ENCODE measurements around the gene MS4A4A. TPM values are rescaled to one million over a fixed set of nuclear protein-coding genes. Genes with fewer than 3 reads are reported as not detected.
"Not testable (repeated sequence)": the region's sequence is repeated elsewhere in the genome, so short reads cannot be mapped to it uniquely, and the experiment has no call there.

The MS4A4A gene
- polyA plus RNA-seq, 1 donor from 2014 or later, result not detected

DNA sequence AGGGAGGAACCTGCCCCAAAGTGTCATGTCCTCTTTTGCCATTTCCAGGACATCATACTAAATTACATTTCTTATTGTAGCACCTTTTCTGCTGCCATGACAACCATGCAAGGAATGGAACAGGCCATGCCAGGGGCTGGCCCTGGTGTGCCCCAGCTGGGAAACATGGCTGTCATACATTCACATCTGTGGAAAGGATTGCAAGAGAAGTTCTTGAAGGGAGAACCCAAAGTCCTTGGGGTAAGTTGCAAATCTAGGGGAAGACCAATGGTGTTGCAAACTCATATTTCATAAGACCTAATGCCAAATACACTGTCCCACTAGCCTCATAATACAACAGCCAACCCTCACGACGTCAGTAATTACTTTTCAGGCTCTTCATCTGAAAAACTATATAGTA, 11.7 kb downstream of the MS4A4A start:
- Histone ChIP-seq H4K20me1 (ENCODE audit: insufficient read depth) (no peaks in the 10 kb centered on the region), H3K4me2 (ENCODE audit: low read length) (no peak overlapping the region), H3K9ac (ENCODE audit: low read length) (no peak overlapping the region), H3K9me3 (ENCODE audit: low read length) (no peaks in the 10 kb centered on the region), H3F3A (ENCODE audit: insufficient read depth, low read length, poor library complexity, severe bottlenecking) (no peaks in the 10 kb centered on the region), H3K79me2 (replicated peaks; ENCODE audit: insufficient read depth, low read length) (no peaks in the 10 kb centered on the region), H2AFZ (ENCODE audit: low read depth, low read length) (no peak overlapping the region), H3K36me3 (ENCODE audit: insufficient read depth, low read length) (no peaks in the 10 kb centered on the region), H3K27me3 (ENCODE audit: insufficient read depth, low read depth, low read length) (no peaks in the 10 kb centered on the region), H3K9me2 (ENCODE audit: insufficient read depth, low read length) (no peaks in the 10 kb centered on the region), H3K4me3 (ENCODE audit: low read length) (no peak overlapping the region), H3K27ac (ENCODE audit: low read length) (no peak overlapping the region)
- TF ChIP-seq SMC3 (conservative IDR thresholded peaks at IDR 0.05; ENCODE audit: poor library complexity) (no peak), POLR2AphosphoS5 (IDR thresholded peaks at IDR 0.05) (no peak), EP300 (conservative IDR thresholded peaks at IDR 0.05; ENCODE audit: poor library complexity, severe bottlenecking) (no peak), TAF1 (IDR thresholded peaks at IDR 0.05; ENCODE audit: low read depth) (no peak)
- TF ChIP-seq, protein P1, sequence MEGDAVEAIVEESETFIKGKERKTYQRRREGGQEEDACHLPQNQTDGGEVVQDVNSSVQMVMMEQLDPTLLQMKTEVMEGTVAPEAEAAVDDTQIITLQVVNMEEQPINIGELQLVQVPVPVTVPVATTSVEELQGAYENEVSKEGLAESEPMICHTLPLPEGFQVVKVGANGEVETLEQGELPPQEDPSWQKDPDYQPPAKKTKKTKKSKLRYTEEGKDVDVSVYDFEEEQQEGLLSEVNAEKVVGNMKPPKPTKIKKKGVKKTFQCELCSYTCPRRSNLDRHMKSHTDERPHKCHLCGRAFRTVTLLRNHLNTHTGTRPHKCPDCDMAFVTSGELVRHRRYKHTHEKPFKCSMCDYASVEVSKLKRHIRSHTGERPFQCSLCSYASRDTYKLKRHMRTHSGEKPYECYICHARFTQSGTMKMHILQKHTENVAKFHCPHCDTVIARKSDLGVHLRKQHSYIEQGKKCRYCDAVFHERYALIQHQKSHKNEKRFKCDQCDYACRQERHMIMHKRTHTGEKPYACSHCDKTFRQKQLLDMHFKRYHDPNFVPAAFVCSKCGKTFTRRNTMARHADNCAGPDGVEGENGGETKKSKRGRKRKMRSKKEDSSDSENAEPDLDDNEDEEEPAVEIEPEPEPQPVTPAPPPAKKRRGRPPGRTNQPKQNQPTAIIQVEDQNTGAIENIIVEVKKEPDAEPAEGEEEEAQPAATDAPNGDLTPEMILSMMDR (IDR thresholded peaks at IDR 0.05; ENCODE audit: poor library complexity, severe bottlenecking), result no peak
- TF ChIP-seq, protein P2, sequence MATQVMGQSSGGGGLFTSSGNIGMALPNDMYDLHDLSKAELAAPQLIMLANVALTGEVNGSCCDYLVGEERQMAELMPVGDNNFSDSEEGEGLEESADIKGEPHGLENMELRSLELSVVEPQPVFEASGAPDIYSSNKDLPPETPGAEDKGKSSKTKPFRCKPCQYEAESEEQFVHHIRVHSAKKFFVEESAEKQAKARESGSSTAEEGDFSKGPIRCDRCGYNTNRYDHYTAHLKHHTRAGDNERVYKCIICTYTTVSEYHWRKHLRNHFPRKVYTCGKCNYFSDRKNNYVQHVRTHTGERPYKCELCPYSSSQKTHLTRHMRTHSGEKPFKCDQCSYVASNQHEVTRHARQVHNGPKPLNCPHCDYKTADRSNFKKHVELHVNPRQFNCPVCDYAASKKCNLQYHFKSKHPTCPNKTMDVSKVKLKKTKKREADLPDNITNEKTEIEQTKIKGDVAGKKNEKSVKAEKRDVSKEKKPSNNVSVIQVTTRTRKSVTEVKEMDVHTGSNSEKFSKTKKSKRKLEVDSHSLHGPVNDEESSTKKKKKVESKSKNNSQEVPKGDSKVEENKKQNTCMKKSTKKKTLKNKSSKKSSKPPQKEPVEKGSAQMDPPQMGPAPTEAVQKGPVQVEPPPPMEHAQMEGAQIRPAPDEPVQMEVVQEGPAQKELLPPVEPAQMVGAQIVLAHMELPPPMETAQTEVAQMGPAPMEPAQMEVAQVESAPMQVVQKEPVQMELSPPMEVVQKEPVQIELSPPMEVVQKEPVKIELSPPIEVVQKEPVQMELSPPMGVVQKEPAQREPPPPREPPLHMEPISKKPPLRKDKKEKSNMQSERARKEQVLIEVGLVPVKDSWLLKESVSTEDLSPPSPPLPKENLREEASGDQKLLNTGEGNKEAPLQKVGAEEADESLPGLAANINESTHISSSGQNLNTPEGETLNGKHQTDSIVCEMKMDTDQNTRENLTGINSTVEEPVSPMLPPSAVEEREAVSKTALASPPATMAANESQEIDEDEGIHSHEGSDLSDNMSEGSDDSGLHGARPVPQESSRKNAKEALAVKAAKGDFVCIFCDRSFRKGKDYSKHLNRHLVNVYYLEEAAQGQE (IDR thresholded peaks at IDR 0.05; ENCODE audit: borderline replicate concordance), result no peak

DNA sequence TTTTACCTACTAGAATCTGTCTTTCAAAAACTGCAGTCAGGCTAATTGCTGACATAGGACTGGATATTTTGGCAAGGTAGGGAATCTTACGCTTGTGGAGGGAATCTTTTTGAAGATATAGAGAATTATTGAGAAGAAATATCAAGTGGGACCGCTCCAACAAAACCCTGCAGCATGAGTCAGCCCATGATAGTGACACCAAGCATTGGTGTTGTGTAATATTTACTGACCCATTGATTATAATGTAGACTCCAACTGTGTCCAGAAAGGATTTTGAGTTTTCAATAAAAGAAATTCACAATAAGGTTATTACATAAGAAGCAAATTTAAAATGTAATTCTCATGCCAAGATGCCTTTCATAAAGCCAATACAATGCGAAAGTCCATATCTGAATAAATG, 20.7 kb downstream of the MS4A4A start:
- Histone ChIP-seq H3K9ac (ENCODE audit: low read length) (no peak overlapping the region), H3K9me3 (ENCODE audit: low read length) (no peaks in the 10 kb centered on the region), H3K4me2 (ENCODE audit: low read length) (no peak overlapping the region), H3K9me2 (ENCODE audit: insufficient read depth, low read length) (no peaks in the 10 kb centered on the region), H3F3A (ENCODE audit: insufficient read depth, low read length, poor library complexity, severe bottlenecking) (no peaks in the 10 kb centered on the region), H3K36me3 (ENCODE audit: insufficient read depth, low read length) (no peaks in the 10 kb centered on the region), H3K79me2 (replicated peaks; ENCODE audit: insufficient read depth, low read length) (no peaks in the 10 kb centered on the region), H3K27ac (ENCODE audit: low read length) (no peak overlapping the region), H3K27me3 (ENCODE audit: insufficient read depth, low read depth, low read length) (no peaks in the 10 kb centered on the region), H4K20me1 (ENCODE audit: insufficient read depth) (no peaks in the 10 kb centered on the region), H2AFZ (ENCODE audit: low read depth, low read length) (no peak overlapping the region), H3K4me3 (ENCODE audit: low read length) (no peak overlapping the region)
- TF ChIP-seq EZH2 (IDR thresholded peaks at IDR 0.05; ENCODE audit: borderline replicate concordance, insufficient read depth, low read length, poor library complexity, severe bottlenecking), result no peak
- no peak for TF ChIP-seq SMC3 (conservative IDR thresholded peaks at IDR 0.05; ENCODE audit: poor library complexity)
- TF ChIP-seq EP300 (conservative IDR thresholded peaks at IDR 0.05; ENCODE audit: poor library complexity, severe bottlenecking), result no peak

DNA sequence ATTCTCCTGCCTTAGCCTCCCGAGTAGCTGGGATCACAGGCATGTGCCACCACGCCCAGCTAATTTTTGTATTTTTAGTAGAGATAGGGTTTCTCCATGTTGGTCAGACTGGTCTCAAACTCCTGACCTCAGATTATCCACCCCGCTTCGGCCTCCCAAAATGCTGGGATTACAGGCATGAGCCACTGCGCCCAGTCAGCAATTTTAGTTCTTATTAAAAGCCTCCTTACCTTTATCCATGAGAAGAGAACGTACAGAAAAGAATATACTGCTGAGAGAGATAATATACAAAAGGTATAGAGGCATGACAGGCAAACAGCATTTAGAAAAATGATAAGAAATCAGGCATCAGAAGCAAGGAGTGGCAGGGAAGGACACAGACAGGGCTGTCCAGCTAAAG, 21.4 kb downstream of the MS4A4A start:
- not testable (repeated sequence) for H4K20me1 ChIP-seq (ENCODE audit: insufficient read depth); H3K9me2 ChIP-seq (ENCODE audit: insufficient read depth, low read length); H3K27me3 ChIP-seq (ENCODE audit: insufficient read depth, low read depth, low read length); H3K36me3 ChIP-seq (ENCODE audit: insufficient read depth, low read length); H3K79me2 ChIP-seq (replicated peaks; ENCODE audit: insufficient read depth, low read length); H3K4me2 ChIP-seq (ENCODE audit: low read length); H3K9ac ChIP-seq (ENCODE audit: low read length); H3F3A ChIP-seq (ENCODE audit: insufficient read depth, low read length, poor library complexity, severe bottlenecking); H3K27ac ChIP-seq (ENCODE audit: low read length); H3K4me3 ChIP-seq (ENCODE audit: low read length); H2AFZ ChIP-seq (ENCODE audit: low read depth, low read length); H3K9me3 ChIP-seq (ENCODE audit: low read length)
